Measurements from ENCODE around the gene SYK. TPM values are rescaled to one million over a fixed set of nuclear protein-coding genes. Genes with fewer than 3 reads are reported as not detected.

SYK gene
- total RNA-seq, 1 donor: not detected

DNA sequence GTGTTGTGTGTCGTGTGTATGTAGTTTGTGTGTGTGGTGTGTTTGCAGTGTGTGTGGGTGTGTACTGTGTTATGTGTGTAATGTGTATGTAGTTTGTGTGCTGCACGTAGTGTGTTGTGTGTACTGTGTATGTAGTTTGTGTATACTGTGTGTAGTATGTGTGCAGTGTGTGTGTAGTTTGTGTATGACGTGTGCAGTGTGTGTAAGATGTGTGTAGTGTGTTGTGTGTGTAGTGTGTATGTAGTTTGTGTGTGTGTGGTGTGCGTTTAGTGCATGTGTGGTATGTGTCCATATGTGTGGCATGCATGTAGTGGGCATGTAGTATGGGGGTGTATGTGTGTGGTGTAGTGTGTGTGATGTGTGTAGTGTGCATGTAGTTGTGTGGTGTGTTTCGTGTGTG, 39.6 kb downstream of the SYK start:
- Histone ChIP-seq H4K20me1 (ENCODE audit: insufficient read depth, low read length) (no peaks in the 10 kb centered on the region), H3K36me3 (ENCODE audit: insufficient read depth, low read length) (no peaks in the 10 kb centered on the region), H3K27me3 (ENCODE audit: insufficient read depth, low read length) (no peaks in the 10 kb centered on the region), H3K79me2 (ENCODE audit: insufficient read depth, low read length) (no peaks in the 10 kb centered on the region), H3K4me1 (ENCODE audit: insufficient read depth, low read length) (no peaks in the 10 kb centered on the region), H3K9me3 (ENCODE audit: low read depth, low read length) (peaks cover 2% of the 10 kb centered on the region), H3K4me3 (ENCODE audit: insufficient read depth, low read length) (no peak overlapping the region), H3K4me2 (ENCODE audit: insufficient read depth, low read length) (no peak overlapping the region), H3K27ac (ENCODE audit: low read depth, low read length) (no peak overlapping the region), H2AFZ (ENCODE audit: low read length) (no peak overlapping the region)
- no peak for DNase-seq (ENCODE audit: insufficient read length, low spot score, missing footprints)
- TF ChIP-seq, protein P1, sequence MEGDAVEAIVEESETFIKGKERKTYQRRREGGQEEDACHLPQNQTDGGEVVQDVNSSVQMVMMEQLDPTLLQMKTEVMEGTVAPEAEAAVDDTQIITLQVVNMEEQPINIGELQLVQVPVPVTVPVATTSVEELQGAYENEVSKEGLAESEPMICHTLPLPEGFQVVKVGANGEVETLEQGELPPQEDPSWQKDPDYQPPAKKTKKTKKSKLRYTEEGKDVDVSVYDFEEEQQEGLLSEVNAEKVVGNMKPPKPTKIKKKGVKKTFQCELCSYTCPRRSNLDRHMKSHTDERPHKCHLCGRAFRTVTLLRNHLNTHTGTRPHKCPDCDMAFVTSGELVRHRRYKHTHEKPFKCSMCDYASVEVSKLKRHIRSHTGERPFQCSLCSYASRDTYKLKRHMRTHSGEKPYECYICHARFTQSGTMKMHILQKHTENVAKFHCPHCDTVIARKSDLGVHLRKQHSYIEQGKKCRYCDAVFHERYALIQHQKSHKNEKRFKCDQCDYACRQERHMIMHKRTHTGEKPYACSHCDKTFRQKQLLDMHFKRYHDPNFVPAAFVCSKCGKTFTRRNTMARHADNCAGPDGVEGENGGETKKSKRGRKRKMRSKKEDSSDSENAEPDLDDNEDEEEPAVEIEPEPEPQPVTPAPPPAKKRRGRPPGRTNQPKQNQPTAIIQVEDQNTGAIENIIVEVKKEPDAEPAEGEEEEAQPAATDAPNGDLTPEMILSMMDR (IDR thresholded peaks at IDR 0.05; ENCODE audit: extremely low read depth, low read depth, low read length): no peak

- H3K27ac ChIP-seq (ENCODE audit: low read depth, low read length): no peak overlapping the region
- TF ChIP-seq, protein P1 (IDR thresholded peaks at IDR 0.05; ENCODE audit: extremely low read depth, low read depth, low read length): no peak
- DNase-seq (ENCODE audit: insufficient read length, low spot score, missing footprints): no peak
- H3K4me1 ChIP-seq (ENCODE audit: insufficient read depth, low read length): no peaks in the 10 kb centered on the region
- no peak overlapping the region for H2AFZ ChIP-seq (ENCODE audit: low read length)
- H3K4me3 ChIP-seq (ENCODE audit: insufficient read depth, low read length): no peak overlapping the region
- no peaks in the 10 kb centered on the region for H3K36me3 ChIP-seq (ENCODE audit: insufficient read depth, low read length)
- H3K27me3 ChIP-seq (ENCODE audit: insufficient read depth, low read length): no peaks in the 10 kb centered on the region
- no peak overlapping the region for H3K4me2 ChIP-seq (ENCODE audit: insufficient read depth, low read length)
- no peaks in the 10 kb centered on the region for H3K79me2 ChIP-seq (ENCODE audit: insufficient read depth, low read length)
- H4K20me1 ChIP-seq (ENCODE audit: insufficient read depth, low read length): no peaks in the 10 kb centered on the region
- H3K9me3 ChIP-seq (ENCODE audit: low read depth, low read length): peaks cover 2% of the 10 kb centered on the region
Measured at GRCh38 chr9:90841615-90842014, 40.0 kb downstream of the SYK start.

DNA sequence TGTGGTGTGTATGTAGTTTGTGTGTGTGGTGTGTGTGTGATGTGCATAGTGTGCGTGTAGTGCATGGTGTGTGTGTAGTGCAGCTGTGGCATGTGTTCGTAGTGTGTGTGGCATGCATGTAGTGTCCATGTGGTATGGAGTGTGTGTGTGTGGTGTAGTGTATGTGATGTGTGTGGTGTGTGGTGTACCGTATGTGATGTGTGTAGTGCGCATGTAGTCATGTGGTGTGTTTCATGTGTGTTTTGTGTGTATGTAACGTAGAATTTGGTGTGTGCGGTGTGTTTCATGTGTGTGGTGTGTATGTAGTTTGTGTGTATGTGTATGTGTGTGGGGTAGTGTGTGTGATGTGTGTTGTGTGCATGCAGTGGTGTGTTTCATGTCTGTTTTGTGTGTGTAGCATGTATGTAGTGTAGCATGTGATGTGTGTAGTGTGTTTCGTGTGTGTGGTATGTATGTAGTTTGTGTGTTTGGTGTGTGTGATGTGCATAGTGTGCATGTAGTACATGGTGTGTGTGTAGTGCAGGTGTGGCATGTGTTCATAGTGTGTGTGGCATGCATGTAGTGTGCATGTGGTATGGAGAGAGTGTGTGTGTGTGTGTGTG, 40.7 kb downstream of the SYK start:
- TF ChIP-seq, protein P1 (IDR thresholded peaks at IDR 0.05; ENCODE audit: extremely low read depth, low read depth, low read length): no peak
- Histone ChIP-seq H3K27me3 (ENCODE audit: insufficient read depth, low read length) (no peaks in the 10 kb centered on the region), H3K9me3 (ENCODE audit: low read depth, low read length) (peaks cover 2% of the 10 kb centered on the region), H4K20me1 (ENCODE audit: insufficient read depth, low read length) (no peaks in the 10 kb centered on the region), H3K4me3 (ENCODE audit: insufficient read depth, low read length) (no peak overlapping the region), H3K36me3 (ENCODE audit: insufficient read depth, low read length) (no peaks in the 10 kb centered on the region), H3K4me1 (ENCODE audit: insufficient read depth, low read length) (no peaks in the 10 kb centered on the region), H2AFZ (ENCODE audit: low read length) (no peak overlapping the region), H3K27ac (ENCODE audit: low read depth, low read length) (no peak overlapping the region), H3K79me2 (ENCODE audit: insufficient read depth, low read length) (no peaks in the 10 kb centered on the region), H3K4me2 (ENCODE audit: insufficient read depth, low read length) (no peak overlapping the region)
- DNase-seq (ENCODE audit: insufficient read length, low spot score, missing footprints): no peak

- no peaks in the 10 kb centered on the region for H3K79me2 ChIP-seq (ENCODE audit: insufficient read depth, low read length)
- no peak for DNase-seq (ENCODE audit: insufficient read length, low spot score, missing footprints)
- no peaks in the 10 kb centered on the region for H3K4me1 ChIP-seq (ENCODE audit: insufficient read depth, low read length)
- TF ChIP-seq, protein P1 (IDR thresholded peaks at IDR 0.05; ENCODE audit: extremely low read depth, low read depth, low read length): no peak
- no peak overlapping the region for H3K4me3 ChIP-seq (ENCODE audit: insufficient read depth, low read length)
- H3K9me3 ChIP-seq (ENCODE audit: low read depth, low read length): peaks cover 2% of the 10 kb centered on the region
- H3K4me2 ChIP-seq (ENCODE audit: insufficient read depth, low read length): no peak overlapping the region
- H2AFZ ChIP-seq (ENCODE audit: low read length): no peak overlapping the region
- no peaks in the 10 kb centered on the region for H3K27me3 ChIP-seq (ENCODE audit: insufficient read depth, low read length)
- H3K36me3 ChIP-seq (ENCODE audit: insufficient read depth, low read length): no peaks in the 10 kb centered on the region
- H4K20me1 ChIP-seq (ENCODE audit: insufficient read depth, low read length): no peaks in the 10 kb centered on the region
- H3K27ac ChIP-seq (ENCODE audit: low read depth, low read length): no peak overlapping the region
Measured at GRCh38 chr9:90842996-90843395, 41.4 kb downstream of the SYK start.
